Parathyroid adenoma (tissue), 2 donors: ENCODE measurements around the gene SLC36A4.

Source experiments
- H2AFZ ChIP-seq: fragments of 300-600 bp; sonication (generic); one replicate; pipeline ENCODE4 v1.7.0; 2017; ENCODE audit warnings: antibody characterized with exemption, mild to moderate bottlenecking
- H3K27ac ChIP-seq: fragments of 300-600 bp; sonication (generic); one replicate; pipeline ENCODE4 v1.7.0; 2017
- H3K27me3 ChIP-seq: fragments of 300-600 bp; sonication (generic); one replicate; pipeline ENCODE4 v1.7.0; 2017; ENCODE audit warnings: low read length; ENCODE audit not compliant: control insufficient read depth, insufficient read depth
- H3K36me3 ChIP-seq: fragments of 300-600 bp; sonication (generic); one replicate; pipeline ENCODE4 v1.7.0; 2017; ENCODE audit warnings: low read length; ENCODE audit not compliant: control insufficient read depth, insufficient read depth
- H3K4me1 ChIP-seq: fragments of 300-600 bp; sonication (generic); one replicate; pipeline ENCODE4 v1.7.0; 2017; ENCODE audit warnings: control low read depth
- H3K4me2 ChIP-seq: fragments of 300-600 bp; sonication (generic); one replicate; pipeline ENCODE4 v1.7.0; 2017; ENCODE audit warnings: low read length
- H3K4me3 ChIP-seq: fragments of 300-600 bp; sonication (generic); one replicate; pipeline ENCODE4 v1.7.0; 2017; ENCODE audit warnings: low read depth, low read length
- H3K79me2 ChIP-seq: fragments of 300-600 bp; sonication (generic); one replicate; pipeline ENCODE4 v1.7.0; 2017; ENCODE audit warnings: control low read depth
- H3K9ac ChIP-seq: fragments of 300-600 bp; sonication (generic); one replicate; pipeline ENCODE4 v1.7.0; 2017; ENCODE audit warnings: mild to moderate bottlenecking
- H3K9me3 ChIP-seq: fragments of 300-600 bp; sonication (generic); one replicate; pipeline ENCODE4 v1.7.0; 2017; ENCODE audit warnings: low read length; ENCODE audit not compliant: control insufficient read depth
- TF ChIP-seq, protein P1 (sequence below): fragments of 300-600 bp; sonication (generic); IDR thresholded peaks from one replicate; pipeline ENCODE4 v1.7.0; 2017; ENCODE audit warnings: antibody characterized with exemption, mild to moderate bottlenecking
- donor health status: primary hyperparathyroidism.

SLC36A4 gene

DNA sequence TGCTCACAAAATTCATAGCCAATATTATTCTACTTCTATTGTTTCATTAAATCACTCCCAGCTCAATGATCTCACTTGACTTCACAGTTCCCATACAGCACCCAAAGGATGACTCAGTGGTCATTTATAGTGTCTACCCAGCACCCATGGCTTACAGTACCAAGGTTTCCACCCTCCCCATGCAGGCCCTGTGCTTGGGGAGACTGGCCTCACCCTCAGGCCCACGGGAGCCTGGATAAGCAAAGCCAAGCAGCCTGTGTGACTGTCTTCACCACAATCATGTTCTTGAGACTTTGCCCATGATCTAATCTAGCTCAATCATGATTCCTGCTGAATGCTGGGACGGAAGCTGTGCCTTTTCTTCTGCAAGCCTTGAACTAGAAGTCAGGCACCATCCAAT lies 97.6 kb downstream of the SLC36A4 start:
- H3K36me3 ChIP-seq: no peaks in the 10 kb centered on the region
- H3K9me3 ChIP-seq: no peaks in the 10 kb centered on the region
- no peak overlapping the region for H3K27ac ChIP-seq
- TF ChIP-seq, protein P1, sequence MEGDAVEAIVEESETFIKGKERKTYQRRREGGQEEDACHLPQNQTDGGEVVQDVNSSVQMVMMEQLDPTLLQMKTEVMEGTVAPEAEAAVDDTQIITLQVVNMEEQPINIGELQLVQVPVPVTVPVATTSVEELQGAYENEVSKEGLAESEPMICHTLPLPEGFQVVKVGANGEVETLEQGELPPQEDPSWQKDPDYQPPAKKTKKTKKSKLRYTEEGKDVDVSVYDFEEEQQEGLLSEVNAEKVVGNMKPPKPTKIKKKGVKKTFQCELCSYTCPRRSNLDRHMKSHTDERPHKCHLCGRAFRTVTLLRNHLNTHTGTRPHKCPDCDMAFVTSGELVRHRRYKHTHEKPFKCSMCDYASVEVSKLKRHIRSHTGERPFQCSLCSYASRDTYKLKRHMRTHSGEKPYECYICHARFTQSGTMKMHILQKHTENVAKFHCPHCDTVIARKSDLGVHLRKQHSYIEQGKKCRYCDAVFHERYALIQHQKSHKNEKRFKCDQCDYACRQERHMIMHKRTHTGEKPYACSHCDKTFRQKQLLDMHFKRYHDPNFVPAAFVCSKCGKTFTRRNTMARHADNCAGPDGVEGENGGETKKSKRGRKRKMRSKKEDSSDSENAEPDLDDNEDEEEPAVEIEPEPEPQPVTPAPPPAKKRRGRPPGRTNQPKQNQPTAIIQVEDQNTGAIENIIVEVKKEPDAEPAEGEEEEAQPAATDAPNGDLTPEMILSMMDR: no peak
- no peaks in the 10 kb centered on the region for H3K79me2 ChIP-seq
- no peak overlapping the region for H2AFZ ChIP-seq
- H3K4me1 ChIP-seq: no peaks in the 10 kb centered on the region
- H3K9ac ChIP-seq: no peak overlapping the region
- no peak overlapping the region for H3K4me2 ChIP-seq
- H3K27me3 ChIP-seq: no peaks in the 10 kb centered on the region
- no peak overlapping the region for H3K4me3 ChIP-seq

DNA sequence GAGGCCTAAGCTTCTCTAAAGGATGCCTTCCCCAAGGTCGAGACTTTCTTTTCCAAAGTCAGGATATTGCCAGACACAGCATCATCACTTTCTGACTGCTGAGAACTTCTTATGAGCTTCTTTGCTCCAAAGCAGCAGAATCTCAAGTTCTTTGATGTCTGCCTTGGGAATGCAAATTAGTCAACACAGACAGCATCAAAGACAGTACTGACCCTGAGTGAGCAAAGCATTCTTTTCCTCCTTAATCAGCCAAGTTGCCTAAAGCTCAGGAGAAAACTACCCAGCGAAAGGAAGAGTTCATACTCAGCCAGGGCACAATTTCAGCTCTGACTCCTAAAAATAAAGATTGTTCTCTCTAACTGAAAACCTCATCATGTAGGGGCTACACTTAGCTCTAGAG lies 98.0 kb downstream of the SLC36A4 start:
- TF ChIP-seq, protein P1: no peak
- Histone ChIP-seq H3K27ac (no peak overlapping the region), H3K4me1 (no peaks in the 10 kb centered on the region), H2AFZ (no peak overlapping the region), H3K36me3 (no peaks in the 10 kb centered on the region), H3K4me3 (no peak overlapping the region), H3K27me3 (no peaks in the 10 kb centered on the region), H3K4me2 (no peak overlapping the region), H3K9ac (no peak overlapping the region), H3K79me2 (no peaks in the 10 kb centered on the region), H3K9me3 (no peaks in the 10 kb centered on the region)
